ENCODE data around the gene DDX43. TPM values are rescaled to one million over a fixed set of nuclear protein-coding genes. Genes with fewer than 3 reads are reported as not detected.

The DDX43 gene
- total RNA-seq, 1 donor from 2014 or later: not detected

DNA sequence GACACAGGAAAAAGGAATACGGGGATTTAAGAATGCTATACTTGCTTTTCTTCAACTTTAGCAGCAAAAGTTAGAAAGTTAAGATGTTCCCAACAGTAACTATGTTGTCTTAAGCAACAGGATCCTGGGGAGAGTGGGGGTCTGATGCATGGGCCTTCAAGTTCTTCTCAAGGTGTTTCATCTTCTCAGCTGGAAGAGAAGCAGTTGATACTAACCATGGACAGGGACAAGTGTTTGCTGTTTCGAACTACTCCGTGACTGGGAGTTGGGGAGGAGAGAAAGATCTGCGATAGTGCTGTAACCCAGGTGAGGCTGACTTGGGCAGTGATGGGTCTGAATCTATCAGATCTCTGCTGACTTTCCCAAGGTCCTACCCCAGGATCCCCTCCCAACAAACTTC is 26.0 kb upstream of the DDX43 start:
- Histone ChIP-seq H3K9me3 (peaks cover 3 to 9% of the 10 kb centered on the region in 2 donors), H3K27me3 (no peaks in the 10 kb centered on the region), H3K4me3 (no peak overlapping the region), H3K36me3 (no peaks in the 10 kb centered on the region), H3K4me1 (no peaks in the 10 kb centered on the region), H3K27ac (no peak overlapping the region)
- no peak for TF ChIP-seq CTCF (IDR thresholded peaks at IDR 0.05)
- no peak for DNase-seq (ENCODE audit: low spot score in 2 of 2)
- intact Hi-C loops (cut with DNase I): no loop called here

- no peak for TF ChIP-seq CTCF (IDR thresholded peaks at IDR 0.05)
- no peak overlapping the region for H3K27ac ChIP-seq
- peaks cover 3 to 9% of the 10 kb centered on the region in 2 donors for H3K9me3 ChIP-seq
- no peak for DNase-seq (ENCODE audit: low spot score in 2 of 2)
- H3K4me3 ChIP-seq: no peak overlapping the region
- no peaks in the 10 kb centered on the region for H3K4me1 ChIP-seq
- H3K36me3 ChIP-seq: no peaks in the 10 kb centered on the region
- H3K27me3 ChIP-seq: no peaks in the 10 kb centered on the region
- intact Hi-C loops (cut with DNase I): no loop called here
Measured at GRCh38 chr6:73369157-73369556, 25.5 kb upstream of the DDX43 start.

DNA sequence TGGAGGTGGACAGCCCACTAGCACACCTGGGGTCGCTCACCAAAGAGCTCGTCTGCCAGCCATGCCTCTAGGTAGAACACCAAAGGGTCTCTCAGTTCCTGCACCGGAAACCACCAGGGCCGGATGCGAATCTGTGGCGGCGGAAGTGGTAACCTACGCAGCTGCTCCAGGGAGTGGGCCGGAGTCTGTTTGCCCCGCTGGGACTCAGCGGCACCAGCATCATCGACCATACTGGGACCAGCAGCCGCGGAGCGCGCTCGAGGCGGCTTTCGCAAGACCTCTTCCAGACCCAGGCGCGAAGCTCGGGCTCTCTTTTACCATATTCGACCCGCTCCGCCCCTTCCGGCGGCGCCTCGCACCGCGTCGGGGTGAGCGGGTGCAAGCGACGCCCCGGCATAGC is 25.1 kb upstream of the DDX43 start, which contains the start of gene OOEP:
TSS of gene OOEP (minus strand) at position 335 of the 400 bp plus-strand sequence. CDS start at position 230, 105 bp downstream.
- peaks cover 3 to 9% of the 10 kb centered on the region in 2 donors for H3K9me3 ChIP-seq
- no peak within 1 kb of the TSS for H3K27ac ChIP-seq
- intact Hi-C loops (cut with DNase I): no loop called here
- H3K36me3 ChIP-seq: no peaks in the 10 kb centered on the region
- no peaks in the 10 kb centered on the region for H3K27me3 ChIP-seq
- H3K4me1 ChIP-seq: no peaks in the 10 kb centered on the region
- H3K4me3 ChIP-seq: no peak within 1 kb of the TSS
- DNase-seq (ENCODE audit: low spot score in 2 of 2): no peak
- TF ChIP-seq CTCF (IDR thresholded peaks at IDR 0.05): no peak

DNA sequence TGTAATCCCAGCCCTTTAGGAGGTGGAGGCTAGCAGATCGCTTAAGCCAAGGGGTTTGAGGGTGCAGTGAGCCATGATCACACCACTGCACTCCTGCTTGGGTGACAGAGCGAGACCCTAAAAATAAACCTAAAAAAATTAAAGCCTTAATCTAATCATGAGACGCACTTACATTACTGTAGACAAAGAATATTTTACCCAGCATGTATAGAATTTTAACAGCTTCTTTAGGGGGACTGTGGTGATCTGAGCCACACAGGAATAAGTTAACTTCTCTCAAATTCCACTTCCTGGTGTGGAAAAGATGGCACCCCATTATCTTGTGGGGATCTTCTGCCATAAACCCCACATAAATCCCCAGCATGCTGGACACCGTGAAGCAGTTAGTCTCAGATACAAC is 22.6 kb upstream of the DDX43 start:
- intact Hi-C loops (cut with DNase I): no loop called here
- H3K27ac ChIP-seq: no peak overlapping the region
- no peak overlapping the region for H3K4me3 ChIP-seq

DNA sequence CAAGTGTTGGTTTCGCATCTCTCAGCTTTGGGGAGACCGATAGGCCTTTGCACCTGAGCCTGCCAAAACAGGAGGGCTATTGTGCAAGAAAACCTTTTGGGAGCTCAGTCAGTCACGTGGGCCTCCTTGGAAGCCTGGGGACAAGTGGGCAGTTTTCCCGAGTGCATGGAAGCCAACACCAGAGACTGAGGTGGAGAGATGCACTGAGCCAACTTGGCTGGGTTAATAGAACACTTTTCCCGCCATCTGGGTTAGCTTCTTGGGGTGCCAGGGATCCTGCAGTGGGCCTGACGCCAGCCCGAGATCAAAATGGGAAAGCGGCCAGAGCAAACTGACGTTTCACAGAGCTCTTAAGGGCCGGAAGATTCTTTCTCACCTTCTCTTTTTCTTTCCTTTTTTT is 22.1 kb upstream of the DDX43 start:
- TF ChIP-seq CTCF (IDR thresholded peaks at IDR 0.05): no peak
- no peaks in the 10 kb centered on the region for H3K36me3 ChIP-seq
- intact Hi-C loops (cut with DNase I): no loop called here

More for the DNA sequence above, 22.6 kb upstream of the DDX43 start:
- Histone ChIP-seq H3K27me3 (no peaks in the 10 kb centered on the region), H3K4me1 (no peaks in the 10 kb centered on the region), H3K9me3 (peaks cover 3 to 9% of the 10 kb centered on the region in 2 donors), H3K36me3 (no peaks in the 10 kb centered on the region)
- no peak for DNase-seq (ENCODE audit: low spot score in 2 of 2)
- no peak for TF ChIP-seq CTCF (IDR thresholded peaks at IDR 0.05)

GRCh38 chr6:73375216-73375615 is 19.4 kb upstream of the DDX43 start:
- no peak for TF ChIP-seq CTCF (IDR thresholded peaks at IDR 0.05)
- H3K27ac ChIP-seq: no peak overlapping the region
- intact Hi-C loops (cut with DNase I): no loop called here
- no peaks in the 10 kb centered on the region for H3K36me3 ChIP-seq
- H3K27me3 ChIP-seq: no peaks in the 10 kb centered on the region
- DNase-seq (ENCODE audit: low spot score in 2 of 2): no peak
- H3K4me3 ChIP-seq: no peak overlapping the region
- H3K9me3 ChIP-seq: peaks cover 3 to 9% of the 10 kb centered on the region in 2 donors
- H3K4me1 ChIP-seq: no peaks in the 10 kb centered on the region

More for the DNA sequence above, 22.1 kb upstream of the DDX43 start:
- no peaks in the 10 kb centered on the region for H3K4me1 ChIP-seq
- H3K4me3 ChIP-seq: no peak overlapping the region
- H3K9me3 ChIP-seq: peaks cover 3 to 9% of the 10 kb centered on the region in 2 donors
- H3K27me3 ChIP-seq: no peaks in the 10 kb centered on the region
- no peak for DNase-seq (ENCODE audit: low spot score in 2 of 2)
- H3K27ac ChIP-seq: no peak overlapping the region

Data from ascending aorta (tissue), 2 donors.